Activated naive CD8-positive, alpha-beta T cell treated with anti-CD3 and anti-CD28 coated beads, Interleukin-2, amount 10 ng/mL, durations not matched to agents 7 days and 5 days (primary cell): ENCODE measurements around the gene AJAP1. TPM values are rescaled to one million over a fixed set of nuclear protein-coding genes. Genes with fewer than 3 reads are reported as not detected.
A peak's percentile ranks its signal among the peaks of the same experiment; 100 is the strongest.

Experiments
- ATAC-seq: fragments of 150-1000 bp; cut with Tn5 transposase; one replicate; pipeline ENCODE4 v1.10.0; 2021; ENCODE audit warnings: low read depth, moderate library complexity
- POLR2A ChIA-PET: fragments of 350-600 bp; sonication (Branson Sonifier 250); formaldehyde crosslinking; loops from one replicate; lab custom pipeline; 2021; ENCODE audit warnings: antibody characterized with exemption; lab: Charles Lee
- DNase-seq: peaks from one replicate; pipeline ENCODE4 v3.0.0; 2021
- H3K27ac Mint-ChIP-seq: one replicate; pipeline ENCODE4 v1.8.0; 2022; ENCODE audit warnings: mild to moderate bottlenecking, mixed read lengths
- H3K27me3 Mint-ChIP-seq: one replicate; pipeline ENCODE4 v1.8.0; 2022; ENCODE audit warnings: mild to moderate bottlenecking, moderate library complexity, mixed read lengths
- H3K36me3 Mint-ChIP-seq: one replicate; pipeline ENCODE4 v1.8.0; 2021; ENCODE audit warnings: mild to moderate bottlenecking, mixed read lengths
- H3K4me1 Mint-ChIP-seq: one replicate; pipeline ENCODE4 v1.8.0; 2021; ENCODE audit warnings: mixed read lengths
- H3K4me3 Mint-ChIP-seq: one replicate; pipeline ENCODE4 v1.8.0; 2022; ENCODE audit warnings: mild to moderate bottlenecking, moderate library complexity, mixed read lengths
- H3K9me3 Mint-ChIP-seq: one replicate; pipeline ENCODE4 v1.8.0; 2021; ENCODE audit warnings: mixed read lengths
- total RNA-seq, 2 experiments: library from RNA; stranded (reverse); gene quantifications; one replicate each; pipeline ENCODE4 v1.2.3, GENCODE V29; 2021

The AJAP1 gene
- total RNA-seq, 2 experiments from 2014 or later = not detected

GRCh38 chr1:4636644-4637380 lies 17.6 kb upstream of the AJAP1 start:
- H3K9me3 Mint-ChIP-seq = no peaks in the 10 kb centered on the region
- POLR2A ChIA-PET = no interaction called here
- no peak for ATAC-seq
- no peak overlapping the region for H3K27ac Mint-ChIP-seq
- H3K4me1 Mint-ChIP-seq = no peaks in the 10 kb centered on the region
- peaks cover 5% of the 10 kb centered on the region for H3K27me3 Mint-ChIP-seq
- H3K4me3 Mint-ChIP-seq = no peak overlapping the region
- DNase-seq = no peak
- H3K36me3 Mint-ChIP-seq = no peaks in the 10 kb centered on the region

- Mint-ChIP-seq H3K27me3 (peaks cover 5% of the 10 kb centered on the region), H3K4me3 (no peak overlapping the region), H3K4me1 (no peaks in the 10 kb centered on the region), H3K9me3 (no peaks in the 10 kb centered on the region), H3K36me3 (no peaks in the 10 kb centered on the region), H3K27ac (no peak overlapping the region)
- POLR2A ChIA-PET = no interaction called here
- ATAC-seq = no peak
- DNase-seq = no peak
Observed at GRCh38 chr1:4637616-4638344, 16.6 kb upstream of the AJAP1 start.

DNA sequence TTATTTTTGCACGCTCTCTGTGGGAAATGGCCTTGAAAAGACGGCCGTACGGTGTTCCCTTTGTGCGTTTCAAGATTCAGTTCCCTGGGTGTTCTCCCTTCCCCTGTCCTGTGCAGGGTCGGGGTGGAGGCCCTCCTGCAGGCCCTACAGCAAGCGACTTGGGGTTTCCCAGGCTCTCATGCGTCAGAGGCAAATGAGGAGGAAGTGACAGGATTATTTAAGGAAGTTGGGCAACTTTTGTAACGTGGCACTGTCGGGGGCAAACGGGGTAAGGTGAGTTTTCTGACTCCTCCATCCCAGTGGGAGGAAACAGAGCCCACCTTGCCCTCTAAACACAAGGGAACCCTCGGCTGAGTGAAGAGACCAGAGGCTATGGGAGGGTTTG lies 16.1 kb upstream of the AJAP1 start:
- Mint-ChIP-seq H3K9me3 (no peaks in the 10 kb centered on the region), H3K4me1 (no peaks in the 10 kb centered on the region), H3K4me3 (no peak overlapping the region), H3K27ac (no peak overlapping the region), H3K27me3 (peaks cover 5% of the 10 kb centered on the region), H3K36me3 (no peaks in the 10 kb centered on the region)
- DNase-seq (no peak), ATAC-seq (no peak)
- POLR2A ChIA-PET = no interaction called here

DNA sequence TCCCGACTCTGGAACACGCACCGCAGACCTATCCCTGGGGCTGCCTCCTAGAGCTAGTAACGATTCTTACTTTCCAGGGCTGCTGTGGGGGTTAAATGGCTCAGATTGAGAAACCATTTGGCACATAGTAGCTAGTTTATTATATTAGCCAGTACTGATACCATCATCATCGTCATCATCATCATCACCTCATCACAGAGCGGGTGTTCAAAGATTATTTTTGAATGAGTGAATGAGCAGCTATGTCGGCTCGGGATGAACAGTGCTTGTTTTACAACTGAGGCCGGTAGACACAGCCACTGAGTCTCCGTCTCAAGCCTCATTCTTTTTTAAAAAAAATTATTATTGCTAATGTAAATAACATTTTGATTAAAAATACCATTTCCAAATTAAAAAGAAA lies 13.5 kb upstream of the AJAP1 start:
- no peaks in the 10 kb centered on the region for H3K36me3 Mint-ChIP-seq
- H3K4me3 Mint-ChIP-seq = no peak overlapping the region
- no peak overlapping the region for H3K27ac Mint-ChIP-seq
- H3K9me3 Mint-ChIP-seq = no peaks in the 10 kb centered on the region
- POLR2A ChIA-PET = no interaction called here
- H3K4me1 Mint-ChIP-seq = no peaks in the 10 kb centered on the region
- DNase-seq (no peak), ATAC-seq (no peak)
- peaks cover 5% of the 10 kb centered on the region for H3K27me3 Mint-ChIP-seq

DNA sequence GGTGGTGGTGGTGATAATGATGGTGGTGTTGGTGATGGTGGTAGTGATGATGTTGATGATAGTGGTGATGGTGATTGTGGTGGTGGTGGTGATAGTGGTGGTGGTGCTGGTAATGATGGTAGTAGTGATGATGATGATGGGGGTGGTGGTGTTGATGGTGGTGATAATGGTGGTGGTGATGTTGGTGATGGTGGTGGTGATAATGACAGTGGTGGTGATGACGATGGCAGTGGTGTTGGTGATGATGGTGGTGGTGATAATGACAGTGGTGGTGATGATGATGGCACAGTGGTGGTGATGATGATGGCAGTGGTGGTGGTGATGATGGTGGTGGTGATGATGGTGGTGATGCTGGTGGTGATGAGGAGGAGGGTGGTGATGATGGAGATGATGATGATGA lies 7.0 kb upstream of the AJAP1 start:
- H3K27me3 Mint-ChIP-seq = no peaks in the 10 kb centered on the region
- H3K4me3 Mint-ChIP-seq = no peak overlapping the region
- DNase-seq (no peak), ATAC-seq (no peak)
- H3K27ac Mint-ChIP-seq = no peak overlapping the region
- no peaks in the 10 kb centered on the region for H3K9me3 Mint-ChIP-seq
- POLR2A ChIA-PET = no interaction called here
- no peaks in the 10 kb centered on the region for H3K36me3 Mint-ChIP-seq
- H3K4me1 Mint-ChIP-seq = no peaks in the 10 kb centered on the region

DNA sequence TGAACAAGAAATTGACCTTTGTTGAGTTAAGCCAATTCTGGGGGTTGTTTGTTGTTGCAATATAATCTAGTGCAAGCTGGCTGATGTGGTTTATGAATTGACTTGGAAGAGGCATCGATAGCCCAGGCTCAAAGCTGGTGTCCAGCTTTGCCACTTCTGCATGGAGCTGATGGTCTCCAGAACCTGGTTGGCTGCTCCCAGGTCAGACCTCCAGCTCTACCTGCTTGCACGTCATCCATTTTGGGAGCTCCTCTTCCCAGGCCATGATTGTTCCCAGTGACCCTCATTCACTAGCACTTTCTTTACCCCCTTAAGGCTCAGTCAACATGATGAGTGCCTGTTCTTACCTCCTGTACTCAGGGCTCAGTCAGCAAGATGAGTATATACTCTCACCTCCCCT lies 5.8 kb upstream of the AJAP1 start:
- no peaks in the 10 kb centered on the region for H3K36me3 Mint-ChIP-seq
- H3K4me1 Mint-ChIP-seq = no peaks in the 10 kb centered on the region
- H3K27ac Mint-ChIP-seq = no peak overlapping the region
- DNase-seq (no peak), ATAC-seq (no peak)
- H3K9me3 Mint-ChIP-seq = no peaks in the 10 kb centered on the region
- POLR2A ChIA-PET = no interaction called here
- no peak overlapping the region for H3K4me3 Mint-ChIP-seq
- H3K27me3 Mint-ChIP-seq = peaks cover 2% of the 10 kb centered on the region

DNA sequence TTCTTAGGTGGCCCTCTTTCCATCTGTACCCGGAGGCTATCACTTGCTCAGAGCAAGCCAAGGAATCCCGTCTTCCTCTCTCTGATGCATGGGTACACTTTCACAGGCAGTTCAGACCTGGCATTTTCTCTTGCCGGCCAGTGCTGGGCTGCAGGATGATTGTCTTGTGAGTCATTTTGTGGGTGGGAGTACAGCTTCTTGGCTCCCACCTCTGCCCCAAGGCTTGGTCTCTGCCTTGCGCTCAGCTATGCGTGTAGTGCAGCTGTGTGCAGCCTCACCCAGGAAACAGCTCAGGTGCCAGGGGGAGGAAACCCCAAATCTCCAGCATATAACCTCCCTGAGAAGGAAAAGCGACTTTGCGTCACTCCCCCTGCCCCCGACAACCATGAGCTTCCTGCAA lies 3.9 kb upstream of the AJAP1 start:
- peaks cover 3% of the 10 kb centered on the region for H3K27me3 Mint-ChIP-seq
- no peak overlapping the region for H3K27ac Mint-ChIP-seq
- DNase-seq (no peak), ATAC-seq (no peak)
- no peaks in the 10 kb centered on the region for H3K4me1 Mint-ChIP-seq
- POLR2A ChIA-PET = no interaction called here
- H3K4me3 Mint-ChIP-seq = no peak overlapping the region
- no peaks in the 10 kb centered on the region for H3K36me3 Mint-ChIP-seq
- H3K9me3 Mint-ChIP-seq = no peaks in the 10 kb centered on the region

- POLR2A ChIA-PET = no interaction called here
- H3K4me3 Mint-ChIP-seq = no peak overlapping the region
- no peaks in the 10 kb centered on the region for H3K36me3 Mint-ChIP-seq
- H3K9me3 Mint-ChIP-seq = no peaks in the 10 kb centered on the region
- peaks cover 4% of the 10 kb centered on the region for H3K27me3 Mint-ChIP-seq
- DNase-seq (no peak), ATAC-seq (no peak)
- no peaks in the 10 kb centered on the region for H3K4me1 Mint-ChIP-seq
- H3K27ac Mint-ChIP-seq = no peak overlapping the region
Observed at GRCh38 chr1:4650981-4651380, 3.4 kb upstream of the AJAP1 start.

GRCh38 chr1:4652631-4653327 lies 1.6 kb upstream of the AJAP1 start:
- peaks cover 21% of the 10 kb centered on the region for H3K27me3 Mint-ChIP-seq
- DNase-seq = peak; percentile 73
- no peaks in the 10 kb centered on the region for H3K9me3 Mint-ChIP-seq
- peak; percentile 52 for ATAC-seq
- H3K36me3 Mint-ChIP-seq = no peaks in the 10 kb centered on the region
- no peak overlapping the region for H3K4me3 Mint-ChIP-seq
- H3K4me1 Mint-ChIP-seq = peaks cover 3% of the 10 kb centered on the region
- POLR2A ChIA-PET = no interaction called here
- H3K27ac Mint-ChIP-seq = no peak overlapping the region

DNA sequence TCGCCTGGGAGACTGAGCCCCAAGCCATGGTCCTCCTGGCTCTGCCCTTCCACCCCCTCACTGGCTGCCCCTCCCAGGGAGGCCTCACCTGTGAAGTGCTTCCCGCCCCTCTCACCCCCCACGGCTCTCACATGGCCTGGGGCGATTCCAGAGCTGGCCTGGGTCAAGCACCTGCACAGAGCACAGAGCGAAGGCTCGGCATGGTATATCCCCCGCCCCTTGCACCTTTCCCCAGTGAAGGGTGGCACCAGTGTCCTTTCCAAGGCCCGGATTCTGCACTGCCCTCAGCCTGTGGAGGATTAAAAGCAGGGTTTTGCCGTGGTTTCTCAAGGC lies 1.1 kb upstream of the AJAP1 start:
- peak overlapping the region; percentile 42 for H3K27ac Mint-ChIP-seq
- H3K36me3 Mint-ChIP-seq = no peaks in the 10 kb centered on the region
- POLR2A ChIA-PET = no interaction called here
- no peak for ATAC-seq
- no peaks in the 10 kb centered on the region for H3K9me3 Mint-ChIP-seq
- no peak for DNase-seq
- H3K4me1 Mint-ChIP-seq = peaks cover 3% of the 10 kb centered on the region
- no peak overlapping the region for H3K4me3 Mint-ChIP-seq
- H3K27me3 Mint-ChIP-seq = peaks cover 25% of the 10 kb centered on the region

GRCh38 chr1:4654764-4655673 lies 610 bp downstream of the AJAP1 start:
- Mint-ChIP-seq H3K9me3 (no peaks in the 10 kb centered on the region), H3K4me1 (peaks cover 3% of the 10 kb centered on the region), H3K4me3 (no peak overlapping the region), H3K27me3 (peaks cover 40% of the 10 kb centered on the region), H3K36me3 (no peaks in the 10 kb centered on the region), H3K27ac (no peak overlapping the region)
- POLR2A ChIA-PET = no interaction called here
- ATAC-seq (no peak), DNase-seq (peak; percentile 33)

- Mint-ChIP-seq H3K4me3 (no peak overlapping the region), H3K9me3 (no peaks in the 10 kb centered on the region), H3K36me3 (no peaks in the 10 kb centered on the region), H3K4me1 (peaks cover 4% of the 10 kb centered on the region), H3K27me3 (peaks cover 44% of the 10 kb centered on the region), H3K27ac (no peak overlapping the region)
- ATAC-seq (no peak), DNase-seq (peak; percentile 34)
- POLR2A ChIA-PET = no interaction called here
Observed at GRCh38 chr1:4655674-4656532, 1.5 kb downstream of the AJAP1 start.
